ENCODE results near the gene BMP4. TPM values are rescaled to one million over a fixed set of nuclear protein-coding genes. Genes with fewer than 3 reads are reported as not detected.
A peak's percentile ranks its signal among the peaks of the same experiment; 100 is the strongest.

Gene BMP4
- total and polyA plus RNA-seq, 2 donors (not counting 3 experiments of a cell fraction or from before 2014, with no cell fraction given): 238 to 311 TPM

- TF ChIP-seq MYC (IDR thresholded peaks at IDR 0.05; ENCODE audit: low read depth, low read length): no peak
- TF ChIP-seq JUN (IDR thresholded peaks at IDR 0.05; ENCODE audit: borderline replicate concordance, insufficient read depth, insufficient read length, low read depth): no peak
- no peak for TF ChIP-seq POLR2AphosphoS5 (IDR thresholded peaks at IDR 0.05; ENCODE audit: insufficient read depth, low read depth, low read length)
- TF ChIP-seq EZH2 (IDR thresholded peaks at IDR 0.05; ENCODE audit: borderline replicate concordance, low read depth, low read length, severe bottlenecking): no peak
- TF ChIP-seq GATA2 (IDR thresholded peaks at IDR 0.05; ENCODE audit: insufficient read depth, insufficient read length, low read depth, low read length): no peak
- TF ChIP-seq FOS (IDR thresholded peaks at IDR 0.05; ENCODE audit: borderline replicate concordance, insufficient read depth, low read length): no peak
- no peak for TF ChIP-seq CTCF (IDR thresholded peaks at IDR 0.05; ENCODE audit: extremely low read depth in 1 of 2, insufficient read depth in 1 of 2, low read depth in 1 of 2, low read length in 2 of 2)
- TF ChIP-seq POLR2A (IDR thresholded peaks at IDR 0.05; ENCODE audit: low read depth, low read length): no peak
- no peak for TF ChIP-seq MAX (IDR thresholded peaks at IDR 0.05; ENCODE audit: insufficient read depth, insufficient read length)
- H3K36me3 ChIP-seq (ENCODE audit: control insufficient read depth in 2 of 2, extremely low read depth in 1 of 2, insufficient read depth in 2 of 2, low read length in 2 of 2): no peaks in the 10 kb centered on the region
- FAIRE-seq: peak; percentile 42
- CTCF ChIA-PET: interaction anchor here (1.0 to 2.6 kb wide), 5 partner anchors 10 to 349 kb away, joined by 3 to 7 read pairs (median 4); no protein-coding TSS in a partner anchor
- no peaks in the 10 kb centered on the region for H3K9me1 ChIP-seq (replicated peaks; ENCODE audit: control insufficient read depth, extremely low read depth, insufficient read depth, low read length)
- no peaks in the 10 kb centered on the region for H3K79me2 ChIP-seq (ENCODE audit: control insufficient read depth, insufficient read depth, low read length)
- no peak overlapping the region for H3K9ac ChIP-seq (replicated peaks; ENCODE audit: extremely low read depth, insufficient read depth, low read length)
- POLR2A ChIA-PET: no interaction called here
- no peak overlapping the region for H2AFZ ChIP-seq (ENCODE audit: low read depth, low read length)
- no peak overlapping the region for H3K4me3 ChIP-seq (replicated peaks in 1 of 3; ENCODE audit: insufficient read depth in 1 of 3, low read depth in 1 of 3, low read length in 3 of 3)
- H3K4me1 ChIP-seq (ENCODE audit: control insufficient read depth, extremely low read depth, insufficient read depth, low read length): no peaks in the 10 kb centered on the region
- DNase-seq (ENCODE audit: low read depth, low spot score): no peak
- intact Hi-C loops (cut with micrococcal nuclease): no loop called here
- no peaks in the 10 kb centered on the region for H3K27me3 ChIP-seq (ENCODE audit: control insufficient read depth in 2 of 2, insufficient read depth in 2 of 2, low read length in 2 of 2)
- no TSS peak for BruUV-seq (replicated peaks)
- dilution Hi-C loops (cut with MboI; ENCODE audit: extremely low pct_ligation_motif_present, low sequenced_read_pairs): no loop called here
- H3K27ac ChIP-seq (ENCODE audit: insufficient read depth, low read depth, low read length): no peak overlapping the region
- no peak overlapping the region for H3K4me2 ChIP-seq (ENCODE audit: insufficient read depth, low read length)
- no peaks in the 10 kb centered on the region for H4K20me1 ChIP-seq (replicated peaks; ENCODE audit: control insufficient read depth, extremely low read depth, insufficient read depth, low read length)
- no peaks in the 10 kb centered on the region for H3K9me3 ChIP-seq (replicated peaks; ENCODE audit: control insufficient read depth, insufficient read depth, low read length)
Measured at GRCh38 chr14:53979747-53980642, 23.4 kb upstream of the BMP4 start.
